Activated T-helper 9 cell treated with anti-CD3 and anti-CD28 coated beads, Interleukin-2, amount 50 U/mL, for 16 hours (primary cell): ENCODE measurements around the gene NMT1.

ENCODE experiments used
- DNase-seq: peaks from one replicate; pipeline ENCODE4 v3.0.0-alpha.2; 2020; ENCODE audit warnings: low read depth

The NMT1 gene

GRCh38 chr17:45150911-45151809 is 90.0 kb downstream of the NMT1 start:
- DNase-seq = no peak

DNA sequence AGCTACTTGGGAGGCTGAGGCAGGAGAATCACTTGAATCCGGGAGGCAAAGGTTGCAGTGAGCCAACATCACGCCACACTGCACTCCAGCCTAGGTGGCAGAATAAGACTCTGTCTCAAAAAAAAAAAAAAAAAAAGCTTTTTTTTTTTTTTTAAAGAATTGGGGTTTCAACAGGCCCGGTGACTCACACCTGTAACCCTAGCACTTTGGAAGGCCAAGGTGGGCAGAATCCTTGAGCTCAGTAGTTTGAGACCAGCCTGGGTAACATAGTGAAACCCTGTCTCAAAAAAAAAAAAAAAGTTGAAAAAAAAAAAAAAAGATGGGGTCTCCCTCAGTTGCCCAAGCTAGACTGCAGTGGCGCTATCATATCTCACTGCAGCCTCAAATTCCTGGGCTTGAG is 93.9 kb downstream of the NMT1 start:
- DNase-seq = no peak

DNA sequence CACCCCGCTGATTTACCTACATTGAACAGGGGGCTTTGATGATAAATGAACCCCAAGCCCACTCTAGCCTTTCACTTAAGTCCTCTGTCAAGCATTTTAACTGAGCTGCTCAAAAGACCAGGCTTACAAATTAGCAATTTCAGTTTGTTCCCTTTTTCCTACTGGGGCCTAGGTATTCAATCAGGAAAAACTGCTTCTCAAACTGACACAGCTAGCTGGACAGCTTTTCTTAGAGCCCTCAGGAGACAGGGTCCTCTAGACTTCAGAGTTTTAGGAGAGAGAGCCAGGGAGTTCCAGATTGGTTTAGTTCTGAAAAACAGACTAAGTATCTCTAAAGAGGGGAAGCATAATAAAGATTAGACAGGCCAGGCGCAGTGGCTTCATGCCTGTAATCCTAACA is 94.4 kb downstream of the NMT1 start:
- no peak for DNase-seq

DNA sequence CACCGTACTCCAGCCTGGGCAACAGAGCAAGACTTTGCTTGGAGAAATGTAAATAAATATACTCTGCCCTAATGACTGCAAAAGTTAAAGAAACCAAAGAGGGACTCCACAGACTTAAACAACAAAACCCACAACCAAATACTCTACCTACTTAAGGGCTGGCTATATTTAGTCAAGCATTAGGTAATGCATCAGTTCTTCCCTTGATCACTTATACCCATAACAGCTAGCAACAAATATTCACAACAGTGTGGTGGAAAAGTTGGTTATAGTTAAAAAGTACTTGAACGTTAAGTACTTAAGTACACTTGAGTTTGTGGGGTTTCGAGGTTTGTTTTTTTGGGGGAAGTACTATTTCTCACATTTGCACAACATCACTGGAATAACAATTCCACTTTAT is 95.1 kb downstream of the NMT1 start:
- no peak for DNase-seq
